Keratinocyte (primary cell): ENCODE data around the gene FANCC. TPM values are rescaled to one million over a fixed set of nuclear protein-coding genes. Genes with fewer than 3 reads are reported as not detected.

Source experiments
- DNase-seq: peaks from one replicate; pipeline ENCODE4 v3.0.0-alpha.2; 2011; ENCODE audit warnings: low read depth, missing footprints, low spot score
- FAIRE-seq: peaks from 2 replicates; lab custom pipeline; 2011; peaks lifted over from hg19 to GRCh38; lab: Jason Lieb, UNC
- H2AFZ ChIP-seq: 2 replicates; pipeline ENCODE4 v1.6.0; 2012; ENCODE audit warnings: low read length, control low read depth, inconsistent platforms; ENCODE audit not compliant: control insufficient read depth
- H3K27ac ChIP-seq: 2 replicates; pipeline ENCODE4 v1.5.1; 2011; ENCODE audit warnings: low read length; ENCODE audit not compliant: control insufficient read depth, insufficient read depth
- H3K27me3 ChIP-seq: 3 replicates; pipeline ENCODE4 v1.6.0; 2011; ENCODE audit warnings: low read length; ENCODE audit not compliant: control insufficient read depth, insufficient read depth; ENCODE audit errors: extremely low read depth
- H3K36me3 ChIP-seq, 2 experiments: 2 replicates in 1 of 2; 3 replicates in 1 of 2; pipeline ENCODE4 v1.5.1; 2011; ENCODE audit warnings: low read length in 2 of 2, mild to moderate bottlenecking in 1 of 2; ENCODE audit not compliant: control insufficient read depth in 2 of 2, insufficient read depth in 2 of 2; ENCODE audit errors: extremely low read depth in 1 of 2
- H3K4me1 ChIP-seq: 3 replicates; pipeline ENCODE4 v1.5.1; 2011; ENCODE audit warnings: low read length; ENCODE audit not compliant: control insufficient read depth, insufficient read depth; ENCODE audit errors: extremely low read depth
- H3K4me2 ChIP-seq: 3 replicates; pipeline ENCODE4 v1.6.0; 2011; ENCODE audit warnings: low read depth, low read length; ENCODE audit not compliant: control insufficient read depth, insufficient read depth; ENCODE audit errors: extremely low read depth
- H3K4me3 ChIP-seq, 3 experiments: fragments of 200-600 bp in 1 of 3; sonication (generic) in 1 of 3; 2 replicates in 2 of 3; 3 replicates in 1 of 3; pipeline ENCODE4 v1.5.1; 2011 to 2016; ENCODE audit warnings: low read length in 3 of 3, mild to moderate bottlenecking in 3 of 3, control low read depth in 2 of 3, inconsistent platforms in 1 of 3, low read depth in 1 of 3, mixed read lengths in 1 of 3, mixed run types in 1 of 3, moderate library complexity in 1 of 3; ENCODE audit not compliant: control insufficient read depth in 2 of 3, insufficient read depth in 2 of 3; ENCODE audit errors: extremely low read depth in 1 of 3
- H3K79me2 ChIP-seq: 2 replicates; pipeline ENCODE4 v1.6.0; 2012; ENCODE audit warnings: low read length; ENCODE audit not compliant: control insufficient read depth, insufficient read depth
- H3K9ac ChIP-seq: 3 replicates; pipeline ENCODE4 v1.6.0; 2011; ENCODE audit warnings: low read length; ENCODE audit not compliant: control insufficient read depth, insufficient read depth; ENCODE audit errors: extremely low read depth
- H3K9me1 ChIP-seq: 3 replicates; pipeline ENCODE4 v1.6.0; 2011; ENCODE audit warnings: low read length; ENCODE audit not compliant: control insufficient read depth, insufficient read depth; ENCODE audit errors: extremely low read depth
- H3K9me3 ChIP-seq: 2 replicates; pipeline ENCODE4 v1.5.1; 2012; ENCODE audit warnings: low read depth, low read length; ENCODE audit not compliant: control insufficient read depth
- H4K20me1 ChIP-seq: 3 replicates; pipeline ENCODE4 v1.6.0; 2011; ENCODE audit warnings: low read length; ENCODE audit not compliant: control insufficient read depth, insufficient read depth; ENCODE audit errors: extremely low read depth
- EZH2 ChIP-seq: IDR thresholded peaks from one replicate; pipeline ENCODE4 v1.6.1; 2012; ENCODE audit warnings: inconsistent platforms, mild to moderate bottlenecking, low read length, moderate library complexity
- dilution Hi-C: fragments of 300-500 bp; cut with MboI; formaldehyde crosslinking; loops from one replicate; pipeline ENCODE4 v1.7.0; 2020; ENCODE audit warnings: low sequenced_read_pairs; ENCODE audit not compliant: extremely low pct_ligation_motif_present
- polyA plus RNA-seq, 5 experiments: library from polyadenylated mRNA; depleted of rRNA in 3 of 5; stranded (reverse) in 3 of 5; stranded (forward) in 1 of 5; unstranded in 1 of 5; fragments of >200 nt; gene quantifications; 1 replicate in 1 of 5; 2 replicates in 3 of 5; 3 replicates in 1 of 5; pipeline versions ENCODE4 v1.2.1 to v1.2.3, GENCODE V29; 2011 to 2012; ENCODE audit warnings: missing spikeins in 2 of 5, low read depth in 1 of 5, low replicate concordance in 1 of 5
- TF ChIP-seq, protein P1 (sequence below), 3 experiments: IDR thresholded peaks in 1 of 3; conservative IDR thresholded peaks in 1 of 3; optimal IDR thresholded peaks in 1 of 3; 2 replicates in 2 of 3; 3 replicates in 1 of 3; pipeline versions ENCODE3 to v1.5.1; 2011; ENCODE audit warnings: low read length in 3 of 3, mild to moderate bottlenecking in 3 of 3, moderate library complexity in 2 of 3, control low read depth in 1 of 3, inconsistent platforms in 1 of 3; ENCODE audit not compliant: insufficient read depth in 2 of 3; ENCODE audit errors: extremely low read depth in 1 of 3

Gene FANCC
- polyA plus RNA-seq, 1 donor (not counting 4 experiments of a cell fraction or from before 2014, with no cell fraction given) = 8.3 TPM

DNA sequence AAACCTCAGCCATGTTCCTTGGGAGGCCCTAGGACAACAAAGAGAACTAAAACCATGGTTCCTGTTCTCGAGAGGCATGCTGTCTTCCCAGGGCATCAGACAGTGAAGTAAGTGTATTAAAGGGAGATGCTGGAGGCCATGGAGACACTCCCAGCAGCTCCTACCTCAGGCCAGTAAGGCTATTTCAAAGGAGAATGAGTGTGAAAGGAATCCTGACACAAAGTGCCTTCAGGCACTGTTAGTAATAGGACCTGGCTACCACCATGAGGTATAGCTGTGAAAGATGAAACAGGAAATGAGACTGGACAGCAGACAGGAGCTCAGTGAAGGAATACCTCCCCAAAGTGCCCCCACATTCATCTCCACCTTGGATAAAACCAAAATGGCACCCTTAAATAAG lies 71.0 kb downstream of the FANCC start:
- H3K79me2 ChIP-seq = no peaks in the 10 kb centered on the region
- H3K27ac ChIP-seq = no peak overlapping the region
- H3K9ac ChIP-seq = no peak overlapping the region
- no peaks in the 10 kb centered on the region for H3K9me1 ChIP-seq
- no peaks in the 10 kb centered on the region for H3K27me3 ChIP-seq
- no peak for DNase-seq
- TF ChIP-seq, protein P1, sequence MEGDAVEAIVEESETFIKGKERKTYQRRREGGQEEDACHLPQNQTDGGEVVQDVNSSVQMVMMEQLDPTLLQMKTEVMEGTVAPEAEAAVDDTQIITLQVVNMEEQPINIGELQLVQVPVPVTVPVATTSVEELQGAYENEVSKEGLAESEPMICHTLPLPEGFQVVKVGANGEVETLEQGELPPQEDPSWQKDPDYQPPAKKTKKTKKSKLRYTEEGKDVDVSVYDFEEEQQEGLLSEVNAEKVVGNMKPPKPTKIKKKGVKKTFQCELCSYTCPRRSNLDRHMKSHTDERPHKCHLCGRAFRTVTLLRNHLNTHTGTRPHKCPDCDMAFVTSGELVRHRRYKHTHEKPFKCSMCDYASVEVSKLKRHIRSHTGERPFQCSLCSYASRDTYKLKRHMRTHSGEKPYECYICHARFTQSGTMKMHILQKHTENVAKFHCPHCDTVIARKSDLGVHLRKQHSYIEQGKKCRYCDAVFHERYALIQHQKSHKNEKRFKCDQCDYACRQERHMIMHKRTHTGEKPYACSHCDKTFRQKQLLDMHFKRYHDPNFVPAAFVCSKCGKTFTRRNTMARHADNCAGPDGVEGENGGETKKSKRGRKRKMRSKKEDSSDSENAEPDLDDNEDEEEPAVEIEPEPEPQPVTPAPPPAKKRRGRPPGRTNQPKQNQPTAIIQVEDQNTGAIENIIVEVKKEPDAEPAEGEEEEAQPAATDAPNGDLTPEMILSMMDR (optimal IDR thresholded peaks at IDR 0.05 in 1 of 3, IDR thresholded peaks at IDR 0.05 in 1 of 3, conservative IDR thresholded peaks at IDR 0.05 in 1 of 3; ENCODE audit: extremely low read depth in 1 of 3, insufficient read depth in 2 of 3, low read length in 3 of 3) = no peak
- TF ChIP-seq EZH2 = no peak
- H3K4me3 ChIP-seq = no peak overlapping the region
- no peaks in the 10 kb centered on the region for H4K20me1 ChIP-seq
- no peaks in the 10 kb centered on the region for H3K9me3 ChIP-seq
- no peak overlapping the region for H3K4me2 ChIP-seq
- FAIRE-seq = no peak
- H3K4me1 ChIP-seq = no peaks in the 10 kb centered on the region
- dilution Hi-C loops = no loop called here
- no peaks in the 10 kb centered on the region for H3K36me3 ChIP-seq
- H2AFZ ChIP-seq = no peak overlapping the region

DNA sequence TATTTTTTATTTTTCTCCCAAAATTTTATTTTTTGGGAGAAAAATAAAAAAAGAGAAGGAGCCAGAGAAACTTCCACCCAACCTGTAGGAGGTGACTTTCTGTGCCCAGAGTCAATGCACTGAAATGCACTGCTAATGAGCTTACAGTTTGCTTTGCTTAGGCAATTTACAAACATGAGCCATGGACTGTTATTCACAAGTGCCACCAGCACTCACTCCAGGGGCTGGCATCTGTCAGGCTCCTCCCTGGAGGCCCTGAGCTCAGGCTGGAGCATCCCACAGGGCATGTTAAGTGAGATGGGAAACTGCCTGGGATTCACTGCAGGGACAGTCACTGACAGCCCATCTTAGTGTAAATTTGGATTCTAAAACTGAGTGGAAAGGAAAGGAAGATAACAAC lies 74.9 kb downstream of the FANCC start:
- Histone ChIP-seq H3K27me3 (no peaks in the 10 kb centered on the region), H3K27ac (no peak overlapping the region), H3K79me2 (no peaks in the 10 kb centered on the region), H4K20me1 (no peaks in the 10 kb centered on the region), H3K4me3 (no peak overlapping the region), H3K9me1 (no peaks in the 10 kb centered on the region), H3K9ac (no peak overlapping the region), H3K36me3 (peaks cover 0 to 3% of the 10 kb centered on the region in 2 experiments), H3K4me1 (no peaks in the 10 kb centered on the region), H2AFZ (no peak overlapping the region), H3K4me2 (no peak overlapping the region), H3K9me3 (no peaks in the 10 kb centered on the region)
- dilution Hi-C loops = no loop called here
- TF ChIP-seq EZH2 = no peak
- TF ChIP-seq, protein P1 (optimal IDR thresholded peaks at IDR 0.05 in 1 of 3, IDR thresholded peaks at IDR 0.05 in 1 of 3, conservative IDR thresholded peaks at IDR 0.05 in 1 of 3; ENCODE audit: extremely low read depth in 1 of 3, insufficient read depth in 2 of 3, low read length in 3 of 3) = no peak
- DNase-seq (no peak), FAIRE-seq (no peak)
